CD4-positive, alpha-beta T cell (primary cell): Measurements from ENCODE around the gene PPP1R1B. TPM values are rescaled to one million over a fixed set of nuclear protein-coding genes. Genes with fewer than 3 reads are reported as not detected.

Source experiments
- ATAC-seq: fragments of 200-7000 bp; cut with Tn5 transposase; one replicate; pipeline ENCODE4 v1.10.0; 2022; ENCODE audit warnings: mild to moderate bottlenecking; ENCODE audit not compliant: poor library complexity
- CTCF ChIA-PET: fragments of 350-600 bp; sonication (Branson Sonifier 250); formaldehyde crosslinking; loops from one replicate; lab custom pipeline; 2021; ENCODE audit warnings: antibody characterized with exemption, inconsistent platforms; lab: Charles Lee
- POLR2A ChIA-PET: fragments of 350-600 bp; sonication (Branson Sonifier 250); formaldehyde crosslinking; loops from one replicate; lab custom pipeline; 2021; ENCODE audit warnings: antibody characterized with exemption, inconsistent platforms; lab: Charles Lee
- DNase-seq, 14 experiments: peaks; one replicate each; pipeline ENCODE4 v3.0.0-alpha.2; 2013 to 2020; ENCODE audit warnings: mixed read lengths in 2 of 14
- H3K27ac ChIP-seq, 2 donors: one replicate each; pipeline versions ENCODE4 v1.5.1 to v1.7.0; 2013; ENCODE audit warnings: low read length in 2 of 2, low read depth in 1 of 2, mild to moderate bottlenecking in 1 of 2
- H3K27me3 ChIP-seq, 2 experiments: 1 replicate in 1 of 2; 2 replicates in 1 of 2; pipeline versions ENCODE4 v1.6.1 to v1.7.0; 2013; ENCODE audit warnings: low read length in 2 of 2, control low read depth in 1 of 2, mild to moderate bottlenecking in 1 of 2, moderate library complexity in 1 of 2; ENCODE audit not compliant: insufficient read depth in 2 of 2, control insufficient read depth in 1 of 2
- H3K36me3 ChIP-seq: one replicate; pipeline ENCODE4 v1.6.1; 2013; ENCODE audit warnings: low read length, control low read depth; ENCODE audit not compliant: insufficient read depth
- H3K4me1 ChIP-seq: one replicate; pipeline ENCODE4 v1.6.1; 2013; ENCODE audit warnings: low read length, control low read depth; ENCODE audit not compliant: insufficient read depth
- H3K4me3 ChIP-seq: one replicate; pipeline ENCODE4 v1.5.1; 2013; ENCODE audit warnings: mild to moderate bottlenecking, low read length, moderate library complexity
- H3K9me3 ChIP-seq, 2 experiments: 1 replicate in 1 of 2; 2 replicates in 1 of 2; pipeline versions ENCODE4 v1.6.1 to v1.7.0; 2013; ENCODE audit warnings: low read length in 2 of 2, mild to moderate bottlenecking in 2 of 2, control low read depth in 1 of 2, moderate library complexity in 1 of 2; ENCODE audit not compliant: control insufficient read depth in 1 of 2, insufficient read depth in 1 of 2
- H3K27ac Mint-ChIP-seq: one replicate; pipeline ENCODE4 v1.8.0; 2020; ENCODE audit warnings: mixed read lengths
- H3K27me3 Mint-ChIP-seq: one replicate; pipeline ENCODE4 v1.8.0; 2021; ENCODE audit warnings: mixed read lengths
- H3K36me3 Mint-ChIP-seq: one replicate; pipeline ENCODE4 v1.8.0; 2021; ENCODE audit warnings: low read depth, mixed read lengths
- H3K4me1 Mint-ChIP-seq: one replicate; pipeline ENCODE4 v1.8.0; 2021; ENCODE audit warnings: low read depth, mixed read lengths
- H3K4me3 Mint-ChIP-seq: one replicate; pipeline ENCODE4 v1.8.0; 2020; ENCODE audit warnings: mild to moderate bottlenecking, mixed read lengths
- H3K9me3 Mint-ChIP-seq: one replicate; pipeline ENCODE4 v1.8.0; 2020; ENCODE audit warnings: mixed read lengths
- intact Hi-C, 2 experiments: fragments of 100-400 bp; cut with DNase I in 1 of 2; cut with micrococcal nuclease in 1 of 2; formaldehyde crosslinking; loops; one replicate each; pipeline versions ENCODE4 v1.15.1 to v1.9.0; 2023 to 2025; cut with DNase I, micrococcal nuclease
- total RNA-seq, 174 experiments: library from RNA in 2 of 174; stranded (reverse) in 2 of 174; gene quantifications; one replicate each; pipeline ENCODE4 v1.2.3 and lab custom pipeline; 2021 to 2026
- TF ChIP-seq, protein P1 (sequence below): fragments of 200-600 bp; IDR thresholded peaks from one replicate; pipeline ENCODE4 v1.8.0; 2022; ENCODE audit warnings: antibody characterized with exemption, mild to moderate bottlenecking

PPP1R1B gene
- total RNA-seq, 2 experiments from 2014 or later: 0.25 TPM; not detected in 1

DNA sequence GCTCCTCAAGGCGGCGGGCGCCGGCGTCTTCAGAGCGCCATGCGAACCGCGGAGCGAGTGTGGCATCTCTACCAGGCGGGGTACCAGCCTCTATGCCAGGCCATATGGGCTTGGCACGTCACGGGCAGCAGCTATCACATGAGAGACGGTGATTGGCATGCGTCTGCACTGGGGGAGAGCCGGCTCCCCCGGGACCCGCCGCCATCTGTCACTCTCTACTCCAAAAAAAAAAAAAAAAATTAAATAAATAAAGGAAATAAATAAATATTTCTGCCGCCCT is 19.0 kb upstream of the PPP1R1B start, which contains the start of gene NEUROD2:
Gene NEUROD2 (minus strand): TSS at position 70 of the 280 bp plus-strand sequence. CDS start 1,321 bp downstream, outside the sequence.
- H3K36me3 Mint-ChIP-seq: no peaks in the 10 kb centered on the region
- H3K4me1 ChIP-seq: peaks cover 48% of the 10 kb centered on the region
- H3K4me3 Mint-ChIP-seq: no peak within 1 kb of the TSS
- peaks cover 65% of the 10 kb centered on the region for H3K27me3 Mint-ChIP-seq
- ATAC-seq (no peak), DNase-seq (no peak)
- intact Hi-C loops: no loop called here
- H3K9me3 ChIP-seq: peaks cover 0 to 25% of the 10 kb centered on the region in 2 experiments
- H3K27me3 ChIP-seq: peaks cover 55 to 68% of the 10 kb centered on the region in 2 experiments
- ChIA-PET POLR2A (no interaction called here), CTCF (no interaction called here)
- H3K27ac ChIP-seq: no peak within 1 kb of the TSS
- TF ChIP-seq, protein P1, sequence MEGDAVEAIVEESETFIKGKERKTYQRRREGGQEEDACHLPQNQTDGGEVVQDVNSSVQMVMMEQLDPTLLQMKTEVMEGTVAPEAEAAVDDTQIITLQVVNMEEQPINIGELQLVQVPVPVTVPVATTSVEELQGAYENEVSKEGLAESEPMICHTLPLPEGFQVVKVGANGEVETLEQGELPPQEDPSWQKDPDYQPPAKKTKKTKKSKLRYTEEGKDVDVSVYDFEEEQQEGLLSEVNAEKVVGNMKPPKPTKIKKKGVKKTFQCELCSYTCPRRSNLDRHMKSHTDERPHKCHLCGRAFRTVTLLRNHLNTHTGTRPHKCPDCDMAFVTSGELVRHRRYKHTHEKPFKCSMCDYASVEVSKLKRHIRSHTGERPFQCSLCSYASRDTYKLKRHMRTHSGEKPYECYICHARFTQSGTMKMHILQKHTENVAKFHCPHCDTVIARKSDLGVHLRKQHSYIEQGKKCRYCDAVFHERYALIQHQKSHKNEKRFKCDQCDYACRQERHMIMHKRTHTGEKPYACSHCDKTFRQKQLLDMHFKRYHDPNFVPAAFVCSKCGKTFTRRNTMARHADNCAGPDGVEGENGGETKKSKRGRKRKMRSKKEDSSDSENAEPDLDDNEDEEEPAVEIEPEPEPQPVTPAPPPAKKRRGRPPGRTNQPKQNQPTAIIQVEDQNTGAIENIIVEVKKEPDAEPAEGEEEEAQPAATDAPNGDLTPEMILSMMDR: no peak
- peaks cover 20% of the 10 kb centered on the region for H3K4me1 Mint-ChIP-seq
- H3K27ac Mint-ChIP-seq: no peak within 1 kb of the TSS
- H3K9me3 Mint-ChIP-seq: no peaks in the 10 kb centered on the region
- no peak within 1 kb of the TSS for H3K4me3 ChIP-seq
- H3K36me3 ChIP-seq: no peaks in the 10 kb centered on the region

DNA sequence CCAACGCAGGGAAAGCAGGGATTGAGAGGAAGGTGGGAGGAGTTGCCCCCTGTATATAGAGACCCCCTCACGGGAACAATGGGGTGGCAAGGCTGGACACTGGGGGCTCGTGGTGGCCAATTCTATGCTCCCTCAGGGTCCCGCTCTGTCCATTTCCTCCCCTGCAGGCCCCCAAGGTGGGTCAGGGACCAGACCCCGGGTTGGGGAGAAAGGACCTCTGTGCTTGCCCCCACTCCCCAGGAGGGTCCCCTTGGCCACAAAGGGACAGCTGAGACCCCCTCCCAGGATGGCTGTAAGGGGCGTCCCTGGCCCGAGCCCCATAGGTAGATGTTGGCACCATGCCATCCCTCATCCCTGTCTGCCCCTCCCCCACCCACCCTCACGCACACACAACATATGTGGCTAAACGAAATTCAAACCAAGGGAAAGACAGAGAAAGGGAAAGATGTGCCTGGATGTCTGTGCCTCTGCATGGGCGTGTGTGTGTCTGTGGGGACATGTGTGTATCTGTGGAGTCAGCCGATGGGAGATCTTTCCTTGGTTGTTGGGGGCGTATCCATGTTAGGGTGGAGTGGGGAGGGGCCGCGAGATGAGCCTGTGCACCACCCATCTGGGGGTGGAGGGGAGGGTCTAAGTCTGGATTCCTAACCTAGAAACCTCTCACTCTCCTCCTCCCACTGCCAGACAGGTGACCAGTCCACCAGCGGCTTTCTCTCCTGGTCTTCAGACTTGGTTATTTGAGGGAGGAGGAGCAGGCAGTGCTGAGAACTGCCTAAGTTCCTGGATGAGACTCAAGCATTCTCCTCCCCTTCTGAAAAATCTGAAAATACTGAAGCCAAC is 18.4 kb upstream of the PPP1R1B start:
- CTCF ChIA-PET: no interaction called here
- no peak overlapping the region for H3K27ac Mint-ChIP-seq

DNA sequence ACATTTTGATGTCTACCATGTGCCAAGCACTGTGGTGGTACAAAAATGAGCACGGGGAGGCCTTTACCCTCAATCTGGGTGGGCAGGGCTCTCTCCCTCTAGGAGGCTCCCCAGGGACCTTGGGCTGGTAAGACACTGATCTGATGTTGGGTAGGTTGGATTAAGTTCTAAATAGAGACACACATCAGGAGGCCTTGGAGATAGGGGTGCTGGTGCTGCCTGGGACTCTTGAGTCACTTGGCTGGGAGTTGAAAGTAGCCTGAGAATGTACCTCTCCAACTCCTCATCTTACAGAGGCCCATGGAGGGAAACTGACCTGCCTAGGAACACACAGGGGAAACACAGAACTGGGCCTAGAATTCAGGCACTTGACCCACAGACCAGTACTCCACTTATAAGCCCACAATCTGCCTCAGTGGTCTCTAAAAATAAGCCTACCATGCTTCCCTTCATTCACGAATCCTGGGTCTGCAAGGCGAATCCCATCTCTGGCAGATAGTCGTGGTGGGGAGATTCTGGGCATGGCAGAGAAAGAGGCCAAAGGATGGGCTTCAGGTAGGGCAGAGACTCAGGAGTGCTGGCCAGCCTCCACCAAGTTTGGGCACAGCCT is 17.2 kb upstream of the PPP1R1B start:
- Histone ChIP-seq H3K4me1 (peaks cover 36% of the 10 kb centered on the region), H3K4me3 (no peak overlapping the region), H3K27ac (no peak overlapping the region), H3K9me3 (peaks cover 0 to 25% of the 10 kb centered on the region in 2 experiments), H3K27me3 (peaks cover 40 to 50% of the 10 kb centered on the region in 2 experiments), H3K36me3 (no peaks in the 10 kb centered on the region)
- peaks cover 11% of the 10 kb centered on the region for H3K4me1 Mint-ChIP-seq
- no peak overlapping the region for H3K27ac Mint-ChIP-seq
- ChIA-PET CTCF (no interaction called here), POLR2A (no interaction called here)
- H3K36me3 Mint-ChIP-seq: no peaks in the 10 kb centered on the region
- TF ChIP-seq, protein P1: no peak
- peaks cover 59% of the 10 kb centered on the region for H3K27me3 Mint-ChIP-seq
- no peaks in the 10 kb centered on the region for H3K9me3 Mint-ChIP-seq
- H3K4me3 Mint-ChIP-seq: no peak overlapping the region
- DNase-seq: no peak
- intact Hi-C loops: no loop called here
- no peak for ATAC-seq

More for the DNA sequence above, 18.4 kb upstream of the PPP1R1B start:
- H3K9me3 ChIP-seq: peaks cover 0 to 25% of the 10 kb centered on the region in 2 experiments
- H3K27me3 ChIP-seq: peaks cover 50 to 62% of the 10 kb centered on the region in 2 experiments
- DNase-seq: no peak
- no peak overlapping the region for H3K4me3 ChIP-seq
- Mint-ChIP-seq H3K4me1 (peaks cover 16% of the 10 kb centered on the region), H3K36me3 (no peaks in the 10 kb centered on the region), H3K9me3 (no peaks in the 10 kb centered on the region), H3K4me3 (no peak overlapping the region), H3K27me3 (peaks cover 64% of the 10 kb centered on the region)
- POLR2A ChIA-PET: no interaction called here
- H3K4me1 ChIP-seq: peaks cover 48% of the 10 kb centered on the region
- TF ChIP-seq, protein P1: no peak
- intact Hi-C loops: no loop called here
- no peak overlapping the region for H3K27ac ChIP-seq
- ATAC-seq: no peak
- no peaks in the 10 kb centered on the region for H3K36me3 ChIP-seq
